Measurements from ENCODE around the gene CGRRF1.

CGRRF1 gene

DNA sequence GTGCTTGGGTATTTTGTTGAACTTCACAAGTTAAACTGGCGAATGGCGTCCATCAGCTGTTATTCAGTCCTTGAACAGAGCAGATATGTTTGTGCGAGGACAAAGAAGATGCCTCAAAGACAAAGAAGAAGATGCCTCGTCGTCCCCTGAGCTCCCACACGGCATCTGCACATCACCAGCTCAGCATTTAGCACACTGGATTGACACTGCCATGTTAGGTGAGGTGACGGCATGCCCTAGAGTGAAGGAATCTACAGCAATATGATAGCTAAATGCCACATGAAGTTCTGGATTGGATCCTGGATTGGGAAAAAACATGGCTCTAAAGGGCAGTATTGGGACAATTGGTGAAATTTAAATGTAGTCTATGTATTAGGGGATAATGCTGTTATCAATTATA is 72.6 kb downstream of the CGRRF1 start:
- no peak for DNase-seq

DNA sequence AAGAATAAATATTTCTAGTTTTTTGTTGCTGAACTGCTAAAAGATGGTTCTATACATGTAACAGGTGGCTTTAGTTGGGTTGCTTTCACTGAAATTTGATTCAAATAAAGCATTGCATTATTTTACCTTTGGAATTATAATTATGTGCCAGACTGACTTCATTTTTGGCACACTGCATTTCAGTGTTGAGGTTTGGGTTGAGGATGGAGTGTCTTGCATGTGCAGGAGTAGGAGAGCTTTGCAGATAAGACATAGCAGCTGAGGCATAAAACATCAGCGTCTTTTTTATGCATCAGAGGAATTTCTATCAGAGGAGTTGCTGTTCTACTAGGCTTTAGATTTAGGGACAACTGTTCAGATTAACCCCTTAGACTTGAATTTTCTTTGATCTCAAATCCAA is 74.4 kb downstream of the CGRRF1 start:
- DNase-seq, result no peak

DNA sequence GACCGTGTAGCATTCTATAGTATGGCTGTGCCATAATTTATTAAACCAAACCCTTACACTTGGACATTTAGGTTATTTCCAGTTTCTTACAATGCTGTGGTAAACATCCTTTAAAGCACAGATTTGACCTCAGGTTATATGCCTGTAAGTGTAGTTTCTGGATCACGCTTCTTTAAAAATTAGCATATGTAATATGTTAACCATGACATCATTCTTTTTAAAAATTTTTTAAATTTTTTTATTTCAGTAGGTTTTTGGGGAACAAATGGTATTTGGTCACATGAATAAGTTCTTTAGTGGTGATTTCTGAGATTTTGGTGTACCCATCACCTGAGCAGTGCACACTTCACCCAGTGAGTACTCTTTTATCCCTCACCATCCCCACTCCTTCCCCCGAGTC is 75.5 kb downstream of the CGRRF1 start:
- DNase-seq, result no peak
